OCI-LY1 (cell line): ENCODE measurements around the gene JOSD2.

Source experiments
- CTCF ChIP-seq: fragments of 200-600 bp; sonication (generic), shearing (Covaris generic); IDR thresholded peaks from 2 replicates; pipeline ENCODE4 v1.5.1; 2017; ENCODE audit warnings: mild to moderate bottlenecking, antibody characterized with exemption, low read length, moderate library complexity, mixed read lengths
- EZH2 ChIP-seq: fragments of 200-600 bp; sonication (generic), shearing (Covaris generic); IDR thresholded peaks from 2 replicates; pipeline ENCODE4 v1.8.0; 2017; ENCODE audit warnings: borderline replicate concordance, mixed run types, mild to moderate bottlenecking, antibody characterized with exemption, low read length, moderate library complexity, mixed read lengths

- TF ChIP-seq CTCF (no peak), EZH2 (no peak)
Measured at GRCh38 chr19:50555033-50555432, 44.0 kb upstream of the JOSD2 start.
